GM18907 (cell line): Measurements from ENCODE around the gene PLCL2.

Experiments used
- ATAC-seq: cut with Tn5 transposase; IDR thresholded peaks from one replicate; pipeline ENCODE4 v1.9.1; 2021; ENCODE audit warnings: mild to moderate bottlenecking, moderate library complexity; ENCODE audit not compliant: unreplicated experiment

Gene PLCL2

GRCh38 chr3:17038141-17038540 lies 153.4 kb downstream of the PLCL2 start:
- no peak for ATAC-seq

GRCh38 chr3:17038900-17039553 lies 154.3 kb downstream of the PLCL2 start:
- ATAC-seq = no peak

GRCh38 chr3:17039594-17039993 lies 154.8 kb downstream of the PLCL2 start:
- ATAC-seq = no peak

DNA sequence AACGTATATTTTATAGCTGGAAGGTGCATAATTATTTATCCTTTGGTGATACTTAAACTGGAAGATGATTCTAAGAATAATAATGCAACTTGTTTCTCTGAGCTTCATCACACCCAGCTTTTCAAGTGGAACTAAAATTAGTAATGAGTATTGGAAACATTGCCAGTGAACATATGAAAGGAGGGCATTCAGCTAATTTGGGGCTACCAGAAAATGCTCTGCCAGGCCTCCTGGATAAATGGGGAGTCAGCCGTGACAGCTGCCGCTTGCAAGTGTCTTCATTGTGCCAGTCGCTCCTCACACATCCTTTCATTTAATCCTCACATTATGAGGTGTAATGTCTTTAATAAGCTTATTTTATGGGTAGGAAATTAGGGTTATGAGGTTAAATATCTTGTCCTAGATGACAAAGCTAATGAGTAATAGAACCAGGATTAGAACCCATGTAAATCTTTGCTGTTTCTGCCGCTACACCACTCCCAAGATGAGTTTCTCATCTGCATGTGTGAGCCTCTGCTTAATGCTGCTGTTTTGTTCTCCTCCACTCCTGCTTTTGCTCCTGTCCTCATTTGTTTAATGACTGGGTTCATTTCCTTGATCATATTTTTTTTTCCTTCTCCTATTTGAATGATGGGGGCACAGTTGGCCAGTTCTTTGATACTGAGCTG lies 155.7 kb downstream of the PLCL2 start:
- no peak for ATAC-seq

DNA sequence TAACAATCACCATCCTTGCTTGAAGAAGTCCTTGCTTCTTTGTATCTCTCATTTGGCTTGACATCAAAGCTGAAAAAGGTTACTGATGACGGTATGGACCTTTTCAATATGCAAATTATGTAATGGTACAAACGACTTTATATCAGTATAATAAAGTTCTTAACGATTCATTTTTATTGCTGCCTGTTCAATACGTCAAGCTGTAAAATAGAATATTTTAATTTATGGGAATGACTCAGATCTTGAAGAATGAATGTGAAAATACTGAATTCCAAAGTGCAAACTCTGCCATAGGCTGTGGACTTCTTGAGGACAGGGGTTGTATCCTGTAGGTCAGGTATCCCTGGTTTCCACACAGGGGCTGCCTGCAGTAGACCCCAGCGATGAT lies 156.2 kb downstream of the PLCL2 start:
- ATAC-seq = no peak

DNA sequence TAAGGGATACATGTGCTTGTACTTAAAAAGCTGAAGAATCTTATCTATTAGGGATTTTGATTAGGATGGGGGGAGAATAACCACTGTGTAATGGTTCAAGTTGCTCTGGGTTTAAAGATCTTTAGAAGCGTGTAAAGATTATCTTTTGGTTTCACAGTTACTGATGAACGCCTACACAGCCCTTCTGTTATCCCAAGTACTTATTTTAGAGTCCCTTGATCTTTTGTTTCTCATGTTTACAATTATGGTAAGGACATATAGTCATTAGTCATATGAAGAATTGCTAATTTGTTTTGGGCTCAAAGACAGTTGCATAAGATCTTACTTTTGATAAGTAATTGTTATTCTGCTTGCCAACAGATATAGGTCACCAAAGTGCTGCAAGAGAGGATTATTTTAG lies 160.1 kb downstream of the PLCL2 start:
- ATAC-seq = peak; percentile 77

GRCh38 chr3:17045705-17046104 lies 160.9 kb downstream of the PLCL2 start:
- ATAC-seq = no peak

- no peak for ATAC-seq
Measured at GRCh38 chr3:17046623-17047022, 161.9 kb downstream of the PLCL2 start.

DNA sequence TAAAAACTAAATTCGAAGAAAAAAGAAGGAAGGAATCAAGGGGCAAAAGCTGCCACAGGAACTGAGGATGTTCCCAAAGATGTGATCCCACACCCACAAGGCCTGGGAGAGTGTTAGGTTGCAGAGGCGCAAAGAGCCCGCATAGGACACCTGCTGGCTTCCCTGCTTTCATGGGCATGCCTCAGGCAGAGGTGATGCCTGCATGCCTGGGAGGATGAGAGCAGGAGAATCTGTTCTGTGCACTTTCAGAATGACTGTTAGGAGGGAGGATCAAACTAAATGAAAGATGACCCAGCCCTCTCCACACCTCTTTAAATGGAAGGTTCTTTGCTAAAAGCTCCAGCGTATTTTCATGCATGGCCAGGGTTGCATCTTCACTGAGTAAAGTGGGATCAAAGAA lies 162.4 kb downstream of the PLCL2 start:
- no peak for ATAC-seq

- ATAC-seq = no peak
Measured at GRCh38 chr3:17047894-17048293, 163.1 kb downstream of the PLCL2 start.

DNA sequence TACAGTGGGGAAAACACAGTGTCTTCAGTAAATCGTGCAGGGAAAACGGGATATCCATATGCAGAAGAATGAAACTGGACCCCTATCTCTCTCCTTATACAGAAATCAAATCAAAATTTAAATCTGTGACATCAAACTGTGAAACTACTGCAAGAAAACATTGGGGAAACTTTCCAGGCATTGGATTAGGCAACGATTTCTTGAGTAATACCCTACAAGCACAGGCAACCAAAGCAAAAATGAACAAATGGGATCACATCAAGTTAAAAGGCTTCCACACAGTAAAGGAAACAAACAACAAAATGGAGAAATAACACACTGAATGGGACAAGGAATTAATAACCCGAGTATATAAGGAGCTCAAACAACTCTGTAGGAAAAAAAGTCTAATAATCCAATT lies 165.3 kb downstream of the PLCL2 start:
- ATAC-seq = no peak

DNA sequence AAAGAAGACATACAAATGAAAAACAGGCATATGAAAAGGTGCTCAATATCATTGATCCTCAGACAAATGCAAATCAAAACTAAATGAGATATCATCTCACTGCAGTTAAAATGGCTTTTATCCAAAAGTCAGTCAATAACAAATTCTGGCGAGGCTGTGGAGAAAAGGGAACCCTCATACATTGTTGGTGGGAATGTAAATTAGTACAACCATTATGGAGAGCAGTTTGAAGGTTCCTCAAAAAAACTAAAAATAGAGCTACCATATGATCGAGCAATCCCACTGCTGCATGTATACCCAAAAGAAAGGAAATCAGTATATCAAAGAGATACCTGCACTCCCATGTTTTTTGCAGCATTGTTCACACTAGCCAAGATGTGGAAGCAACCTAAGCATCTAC lies 165.8 kb downstream of the PLCL2 start:
- no peak for ATAC-seq

DNA sequence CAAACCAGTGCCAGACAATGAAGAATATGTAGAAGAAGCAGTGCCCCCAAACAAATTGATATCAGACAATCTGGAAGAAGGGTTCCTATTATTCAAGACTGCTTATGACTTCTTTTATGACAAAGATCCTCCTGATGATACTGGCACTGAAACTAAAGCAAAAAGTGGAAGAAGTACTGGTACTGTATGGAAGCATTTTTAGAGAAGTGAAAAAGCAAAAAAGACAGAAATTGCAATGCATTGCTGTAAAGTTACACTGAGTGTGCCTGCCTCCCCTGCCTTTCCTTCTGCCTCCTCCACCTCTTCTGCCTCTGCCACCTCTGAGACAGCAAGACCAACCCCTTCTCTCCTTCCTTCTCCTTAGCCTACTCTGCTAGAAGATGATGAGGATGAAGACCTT lies 167.6 kb downstream of the PLCL2 start:
- ATAC-seq = peak; percentile 66

DNA sequence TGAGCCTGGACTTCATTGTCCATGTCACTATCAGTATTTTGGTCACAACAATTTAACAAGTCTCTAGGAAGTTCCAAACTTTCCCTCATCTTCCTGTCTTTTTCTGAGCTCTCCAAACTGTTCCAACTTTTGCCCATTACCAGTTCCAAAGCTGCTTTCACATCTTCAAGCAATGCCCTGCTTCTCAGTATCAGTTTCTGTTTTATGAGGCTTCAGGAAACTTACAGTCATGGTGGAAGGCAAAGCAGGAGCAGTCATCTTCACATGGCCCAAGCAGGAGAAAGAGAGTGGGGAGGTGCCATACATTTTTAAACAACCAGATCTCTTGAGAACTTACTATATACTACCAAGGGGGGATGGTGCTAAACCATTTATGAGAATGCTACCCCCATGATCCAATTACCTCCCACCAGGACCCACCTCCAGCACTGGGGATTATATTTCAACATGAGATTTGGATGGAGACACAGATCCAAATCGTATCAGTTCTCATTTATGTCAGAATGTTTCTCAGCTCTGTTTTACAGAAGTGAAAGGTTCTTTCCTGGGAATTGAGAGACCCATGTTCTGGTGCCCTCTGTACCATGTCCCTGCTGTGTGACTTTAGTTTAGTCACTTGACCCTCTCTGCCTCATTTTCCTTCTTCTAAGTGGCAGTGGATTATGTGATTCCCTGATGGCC lies 169.7 kb downstream of the PLCL2 start:
- ATAC-seq = no peak

GRCh38 chr3:17054982-17055343 lies 170.2 kb downstream of the PLCL2 start:
- ATAC-seq = no peak

- peak; percentile 65 for ATAC-seq
Measured at GRCh38 chr3:17055374-17056276, 170.9 kb downstream of the PLCL2 start.

DNA sequence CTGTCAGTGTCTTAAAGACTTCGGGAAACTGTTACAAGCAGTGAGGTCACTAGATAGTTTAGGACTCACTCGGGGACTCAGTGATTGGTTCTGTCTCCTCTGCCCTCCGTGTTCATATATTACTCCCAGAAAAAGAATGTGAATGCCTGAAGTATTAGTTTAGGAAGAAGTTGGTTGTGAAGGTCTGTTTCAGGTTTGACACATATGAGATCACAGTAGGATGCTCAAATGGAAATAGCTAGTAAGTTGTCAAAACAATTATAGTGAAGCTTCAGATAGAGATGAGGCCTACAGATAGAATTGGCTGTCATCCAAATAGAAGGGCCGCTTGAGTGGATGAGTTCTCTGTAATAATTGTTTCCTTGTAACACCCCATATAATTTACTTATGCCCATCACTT lies 172.6 kb downstream of the PLCL2 start:
- no peak for ATAC-seq

DNA sequence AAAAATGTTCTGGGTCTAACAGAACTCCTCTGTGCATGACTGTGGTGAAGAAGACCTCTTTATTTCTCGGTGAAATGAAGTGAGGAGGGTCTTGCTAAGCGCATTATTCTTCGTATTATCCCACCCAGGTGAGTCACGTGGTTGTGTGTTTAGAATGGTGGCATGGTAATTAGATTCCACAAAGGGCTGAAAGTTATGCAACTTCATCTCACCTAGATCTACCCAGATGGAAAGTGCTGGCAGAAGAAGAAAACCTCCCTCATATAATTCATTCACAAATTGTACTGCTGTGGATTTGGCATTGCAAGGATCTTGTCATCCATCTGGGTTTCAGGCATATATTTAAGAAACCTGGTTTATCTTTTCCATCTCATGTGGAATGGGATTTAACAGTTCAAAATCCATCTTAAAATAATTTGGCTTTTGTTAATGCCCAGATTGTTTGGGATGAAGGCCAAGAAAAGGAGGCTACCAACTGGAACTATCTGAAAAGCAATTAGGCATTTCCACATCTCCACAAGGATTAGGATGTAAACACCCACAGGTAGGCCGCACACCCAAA lies 175.3 kb downstream of the PLCL2 start:
- ATAC-seq = no peak

DNA sequence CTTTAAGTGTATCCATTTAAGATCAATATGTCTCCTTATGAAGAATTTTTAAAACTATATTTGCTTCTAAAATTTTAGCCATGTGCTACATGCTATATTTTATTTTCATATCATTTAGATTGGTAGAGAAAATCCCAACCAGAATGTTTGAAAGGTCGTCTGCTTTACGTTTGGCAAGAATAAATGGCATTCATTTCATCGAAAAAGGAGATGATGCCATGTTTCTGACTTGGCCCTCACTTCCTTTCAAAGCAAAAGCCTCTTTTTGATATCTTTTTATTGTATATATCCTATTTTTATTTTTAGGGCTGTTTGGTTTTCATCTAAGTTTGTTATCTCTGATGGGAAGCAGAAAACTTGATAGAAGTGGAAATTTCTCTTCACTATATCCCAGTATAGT lies 176.2 kb downstream of the PLCL2 start:
- ATAC-seq = no peak

GRCh38 chr3:17062736-17063135 lies 178.0 kb downstream of the PLCL2 start:
- no peak for ATAC-seq

DNA sequence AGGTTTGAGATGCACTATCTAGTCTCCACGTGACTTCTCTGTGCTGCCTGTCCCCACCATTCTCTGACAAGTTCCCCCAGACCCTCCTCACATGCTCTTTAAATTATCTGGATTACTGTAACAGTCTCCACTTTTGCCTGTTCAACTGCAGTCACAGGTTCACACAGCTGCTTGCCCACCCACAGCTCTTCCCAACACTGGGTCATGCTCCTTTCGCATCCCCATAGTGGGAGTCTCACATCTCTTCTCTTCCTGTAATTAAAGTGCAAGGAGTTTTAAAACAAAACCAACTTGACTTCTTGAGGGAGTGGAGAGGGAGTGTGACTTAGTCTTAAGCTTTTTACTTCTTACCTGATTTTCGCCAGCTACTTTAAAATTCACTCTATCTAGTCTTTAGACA lies 178.8 kb downstream of the PLCL2 start:
- ATAC-seq = no peak
